Esophagus squamous epithelium (tissue), 5 donors: ENCODE data around the gene NECAB2. TPM values are rescaled to one million over a fixed set of nuclear protein-coding genes. Genes with fewer than 3 reads are reported as not detected.

Experiments used
- DNase-seq: peaks from one replicate; lab custom pipeline; 2025; lab: John Stamatoyannopoulos, UW
- H3K27ac ChIP-seq, 4 donors: fragments of 200-600 bp; sonication (generic); one replicate each; pipeline ENCODE4 v1.5.1; 2016 to 2019; ENCODE audit warnings: mild to moderate bottlenecking in 1 of 4
- H3K27me3 ChIP-seq, 4 donors: fragments of 200-600 bp; sonication (generic); 1 replicate in 3 of 4; 2 replicates in 1 of 4; pipeline versions ENCODE4 v1.5.1 to v1.6.0; 2017 to 2021; ENCODE audit warnings: antibody characterized with exemption in 1 of 4
- H3K36me3 ChIP-seq, 3 donors: fragments of 200-600 bp; sonication (generic); one replicate each; pipeline ENCODE4 v1.5.1; 2016 to 2019
- H3K4me1 ChIP-seq, 3 donors: fragments of 200-600 bp; sonication (generic); one replicate each; pipeline ENCODE4 v1.5.1; 2017 to 2019
- H3K4me3 ChIP-seq, 4 donors: fragments of 200-600 bp; sonication (generic); 1 replicate in 3 of 4; 2 replicates in 1 of 4; pipeline ENCODE4 v1.5.1; 2016 to 2019; ENCODE audit warnings: mild to moderate bottlenecking in 2 of 4, moderate library complexity in 1 of 4
- H3K9me3 ChIP-seq, 3 donors: fragments of 200-600 bp; sonication (generic); one replicate each; pipeline ENCODE4 v1.5.1; 2016 to 2019
- POLR2A ChIP-seq, 4 donors: fragments of 450-650 bp; IDR thresholded peaks; one replicate each; pipeline ENCODE4 v1.6.1; 2017; ENCODE audit warnings: antibody characterized with exemption in 4 of 4, mild to moderate bottlenecking in 4 of 4, moderate library complexity in 3 of 4
- WGBS, 2 donors: methylation state at CpG; one replicate each; pipeline ENCODE4 v1.1.5; 2018; 5-methylcytosine and 5-hydroxymethylcytosine counted together
- intact Hi-C: fragments of 100-400 bp; cut with DNase I; formaldehyde crosslinking; loops from one replicate; pipeline ENCODE4 v1.15.0; 2022
- total RNA-seq, 4 donors: library from RNA; depleted of rRNA; stranded (reverse); fragments of >200 nt; gene quantifications; one replicate each; pipeline ENCODE4 v1.1.0, GENCODE V29; 2016
- TF ChIP-seq, protein P1 (sequence below), 6 experiments: fragments of 450-650 bp in 4 of 6; fragments of 200-600 bp in 2 of 6; sonication (generic) in 2 of 6; IDR thresholded peaks; one replicate each; pipeline ENCODE4 v1.5.1; 2016 to 2019; ENCODE audit warnings: antibody characterized with exemption in 6 of 6, mild to moderate bottlenecking in 4 of 6, moderate library complexity in 4 of 6
- donor health status: DM: yes; HTN: yes; CAD: no.

NECAB2 gene
- total RNA-seq, 4 donors from 2014 or later = not detected

GRCh38 chr16:84041881-84042280, 73.8 kb downstream of the NECAB2 start:
- Histone ChIP-seq H3K36me3 (no peaks in the 10 kb centered on the region), H3K4me1 (peaks cover 0 to 19% (median 0%) of the 10 kb centered on the region in 3 donors), H3K4me3 (no peak overlapping the region), H3K27me3 (peaks cover 0 to 82% (median 2%) of the 10 kb centered on the region in 4 donors), H3K27ac (no peak overlapping the region), H3K9me3 (no peaks in the 10 kb centered on the region)
- TF ChIP-seq, protein P1, sequence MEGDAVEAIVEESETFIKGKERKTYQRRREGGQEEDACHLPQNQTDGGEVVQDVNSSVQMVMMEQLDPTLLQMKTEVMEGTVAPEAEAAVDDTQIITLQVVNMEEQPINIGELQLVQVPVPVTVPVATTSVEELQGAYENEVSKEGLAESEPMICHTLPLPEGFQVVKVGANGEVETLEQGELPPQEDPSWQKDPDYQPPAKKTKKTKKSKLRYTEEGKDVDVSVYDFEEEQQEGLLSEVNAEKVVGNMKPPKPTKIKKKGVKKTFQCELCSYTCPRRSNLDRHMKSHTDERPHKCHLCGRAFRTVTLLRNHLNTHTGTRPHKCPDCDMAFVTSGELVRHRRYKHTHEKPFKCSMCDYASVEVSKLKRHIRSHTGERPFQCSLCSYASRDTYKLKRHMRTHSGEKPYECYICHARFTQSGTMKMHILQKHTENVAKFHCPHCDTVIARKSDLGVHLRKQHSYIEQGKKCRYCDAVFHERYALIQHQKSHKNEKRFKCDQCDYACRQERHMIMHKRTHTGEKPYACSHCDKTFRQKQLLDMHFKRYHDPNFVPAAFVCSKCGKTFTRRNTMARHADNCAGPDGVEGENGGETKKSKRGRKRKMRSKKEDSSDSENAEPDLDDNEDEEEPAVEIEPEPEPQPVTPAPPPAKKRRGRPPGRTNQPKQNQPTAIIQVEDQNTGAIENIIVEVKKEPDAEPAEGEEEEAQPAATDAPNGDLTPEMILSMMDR (IDR thresholded peaks at IDR 0.05) = no peak
- TF ChIP-seq POLR2A (IDR thresholded peaks at IDR 0.05) = no peak
- 78 to 80% methylated on average over 6 to 8 of the region's 17 CpGs for WGBS, 2 donors
- DNase-seq = no peak
- intact Hi-C loops = no loop called here

- TF ChIP-seq POLR2A (IDR thresholded peaks at IDR 0.05) = no peak
- TF ChIP-seq, protein P1 (IDR thresholded peaks at IDR 0.05) = no peak
- H3K4me1 ChIP-seq = peaks cover 0 to 19% (median 0%) of the 10 kb centered on the region in 3 donors
- H3K9me3 ChIP-seq = no peaks in the 10 kb centered on the region
- no peak for DNase-seq
- intact Hi-C loops = no loop called here
- H3K36me3 ChIP-seq = peaks cover 0 to 5% (median 0%) of the 10 kb centered on the region in 3 donors
- H3K27me3 ChIP-seq = peaks cover 0 to 77% (median 2%) of the 10 kb centered on the region in 4 donors
- 85 to 88% methylated on average over 4 to 5 of the region's 9 CpGs for WGBS, 2 donors
- H3K4me3 ChIP-seq = no peak within 1 kb of the TSS
- no peak within 1 kb of the TSS for H3K27ac ChIP-seq
Observed at GRCh38 chr16:84042308-84042878, 74.3 kb downstream of the NECAB2 start, which contains the start of gene SLC38A8. Gene SLC38A8 (minus strand): TSS chr16:84042795. CDS start chr16:84042157, 638 bp downstream.

DNA sequence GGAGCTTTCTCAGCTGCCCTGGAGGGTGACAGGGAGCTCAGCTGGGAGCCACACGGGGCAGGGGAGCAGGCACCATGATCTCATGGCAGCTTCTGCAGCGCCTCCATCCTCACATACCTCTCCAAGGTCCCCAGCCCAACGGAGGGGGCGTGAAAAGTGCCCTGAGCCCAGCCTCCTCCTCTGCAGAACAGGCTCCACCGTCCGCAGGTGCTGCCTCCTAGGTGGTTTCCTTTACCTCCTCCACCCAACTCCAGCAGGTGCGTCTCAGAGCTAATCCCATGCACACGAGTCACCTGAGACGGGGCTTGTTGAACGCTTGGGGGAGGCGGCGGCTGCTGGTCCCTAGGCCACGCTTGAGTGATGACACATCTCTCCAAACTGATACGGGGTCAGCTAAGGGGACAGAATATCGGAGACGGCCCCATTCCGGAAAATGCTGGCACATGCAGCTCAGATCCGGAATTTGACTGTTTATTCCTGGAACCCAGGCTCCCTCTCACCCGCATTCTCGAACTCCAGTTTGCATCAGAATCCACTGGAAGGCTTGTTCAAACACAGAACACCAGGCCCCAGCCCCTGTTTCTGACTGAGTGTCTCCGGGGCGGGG, 74.9 kb downstream of the NECAB2 start:
- H3K27me3 ChIP-seq = peaks cover 0 to 76% (median 2%) of the 10 kb centered on the region in 4 donors
- no peak for TF ChIP-seq POLR2A (IDR thresholded peaks at IDR 0.05)
- TF ChIP-seq, protein P1 (IDR thresholded peaks at IDR 0.05) = no peak

GRCh38 chr16:84043486-84044117, 75.6 kb downstream of the NECAB2 start:
- Histone ChIP-seq H3K27me3 (peaks cover 0 to 70% (median 2%) of the 10 kb centered on the region in 4 donors), H3K36me3 (peaks cover 0 to 17% (median 0%) of the 10 kb centered on the region in 3 donors), H3K4me1 (peaks cover 0 to 19% (median 0%) of the 10 kb centered on the region in 3 donors), H3K9me3 (no peaks in the 10 kb centered on the region), H3K4me3 (no peak overlapping the region), H3K27ac (no peak overlapping the region)
- no peak for DNase-seq
- WGBS, 2 donors = 43 to 53% methylated on average over 9 to 13 of the region's 18 CpGs
- intact Hi-C loops = no loop called here
- TF ChIP-seq, protein P1 (IDR thresholded peaks at IDR 0.05) = no peak
- TF ChIP-seq POLR2A (IDR thresholded peaks at IDR 0.05) = no peak

More for the DNA sequence above, 74.9 kb downstream of the NECAB2 start:
- Histone ChIP-seq H3K4me3 (no peak overlapping the region), H3K4me1 (peaks cover 0 to 19% (median 0%) of the 10 kb centered on the region in 3 donors), H3K36me3 (peaks cover 0 to 11% (median 0%) of the 10 kb centered on the region in 3 donors), H3K9me3 (no peaks in the 10 kb centered on the region), H3K27ac (no peak overlapping the region)
- DNase-seq = no peak
- WGBS, 2 donors = 38 to 44% methylated on average over 15 to 18 of the region's 22 CpGs
- intact Hi-C loops = no loop called here

GRCh38 chr16:84044118-84044488, 76.1 kb downstream of the NECAB2 start:
- Histone ChIP-seq H3K27me3 (peaks cover 0 to 65% (median 2%) of the 10 kb centered on the region in 4 donors), H3K9me3 (no peaks in the 10 kb centered on the region), H3K4me1 (peaks cover 0 to 19% (median 0%) of the 10 kb centered on the region in 3 donors), H3K36me3 (peaks cover 0 to 22% (median 0%) of the 10 kb centered on the region in 3 donors), H3K27ac (no peak overlapping the region), H3K4me3 (no peak overlapping the region)
- 30 to 43% methylated on average over 5 of the region's 5 CpGs for WGBS, 2 donors
- intact Hi-C loops = no loop called here
- TF ChIP-seq POLR2A (IDR thresholded peaks at IDR 0.05) = no peak
- TF ChIP-seq, protein P1 (IDR thresholded peaks at IDR 0.05) = peak in 1 of 6 experiments; percentile 20
- DNase-seq = no peak
